PC-3 (cell line): ENCODE results near the gene SCN9A. TPM values are rescaled to one million over a fixed set of nuclear protein-coding genes. Genes with fewer than 3 reads are reported as not detected.
A peak's percentile ranks its signal among the peaks of the same experiment; 100 is the strongest.

Experiments
- ATAC-seq: fragments of 200-7000 bp; cut with Tn5 transposase; 2 replicates; pipeline ENCODE4 v1.9.1; 2020; ENCODE audit warnings: mild to moderate bottlenecking, moderate library complexity
- BruUV-seq: library from RNA; stranded (reverse); fragments of 400-500 nt; replicated peaks from 2 replicates; lab custom pipeline; 2021; lab: Mats Ljungman, UMichigan
- CTCF ChIA-PET: fragments of 300-600 bp; sonication (Branson Sonifier 250); formaldehyde crosslinking; loops from one replicate; lab custom pipeline; 2022; ENCODE audit warnings: antibody characterized with exemption; lab: Charles Lee
- POLR2A ChIA-PET: fragments of 300-600 bp; sonication (Branson Sonifier 250); formaldehyde crosslinking; loops from one replicate; lab custom pipeline; 2022; ENCODE audit warnings: antibody characterized with exemption; ENCODE audit not compliant: unreplicated experiment; lab: Charles Lee
- DNase-seq: peaks from one replicate; pipeline ENCODE4 v3.0.0-alpha.2; 2015
- H2AFZ ChIP-seq: fragments of 300-600 bp; sonication (generic); 2 replicates; pipeline ENCODE4 v1.6.0; 2016; ENCODE audit warnings: antibody characterized with exemption, low read length
- H3F3A ChIP-seq: fragments of 300-600 bp; sonication (generic); one replicate; pipeline ENCODE4 v1.6.0; 2017; ENCODE audit warnings: antibody characterized with exemption, low read length, control low read depth, mild to moderate bottlenecking; ENCODE audit not compliant: unreplicated experiment
- H3K27ac ChIP-seq: fragments of 300-600 bp; sonication (generic); 2 replicates; pipeline ENCODE4 v1.5.1; 2016; ENCODE audit warnings: mild to moderate bottlenecking, low read length
- H3K27me3 ChIP-seq: fragments of 300-600 bp; sonication (generic); 2 replicates; pipeline ENCODE4 v1.6.1; 2016; ENCODE audit warnings: low read length, mixed read lengths
- H3K36me3 ChIP-seq: fragments of 300-600 bp; sonication (generic); 2 replicates; pipeline ENCODE4 v1.6.1; 2016; ENCODE audit warnings: low read depth, mixed run types, low read length, mixed read lengths
- H3K4me1 ChIP-seq: fragments of 300-600 bp; sonication (generic); 2 replicates; pipeline ENCODE4 v1.5.1; 2016; ENCODE audit warnings: low read length; ENCODE audit not compliant: insufficient read depth
- H3K4me2 ChIP-seq: fragments of 300-600 bp; sonication (generic); 2 replicates; pipeline ENCODE4 v1.6.0; 2016; ENCODE audit warnings: low read length
- H3K4me3 ChIP-seq: fragments of 300-600 bp; sonication (generic); 2 replicates; pipeline ENCODE4 v1.5.1; 2016; ENCODE audit warnings: mild to moderate bottlenecking, low read length, mixed read lengths
- H3K79me2 ChIP-seq: fragments of 300-600 bp; sonication (generic); 2 replicates; pipeline ENCODE4 v1.6.1; 2017; ENCODE audit warnings: low read length, mixed read lengths
- H3K9ac ChIP-seq: fragments of 300-600 bp; sonication (generic); 2 replicates; pipeline ENCODE4 v1.6.0; 2016; ENCODE audit warnings: mild to moderate bottlenecking, low read length
- H3K9me2 ChIP-seq: fragments of 300-600 bp; sonication (generic); replicated peaks from 2 replicates; pipeline ENCODE4 v1.6.1; 2016; ENCODE audit warnings: mixed run types, low read length, mixed read lengths
- H3K9me3 ChIP-seq: fragments of 300-600 bp; sonication (generic); 2 replicates; pipeline ENCODE4 v1.6.1; 2016; ENCODE audit warnings: low read length, mixed read lengths
- H4K20me1 ChIP-seq: fragments of 300-600 bp; sonication (generic); 2 replicates; pipeline ENCODE4 v1.6.1; 2016; ENCODE audit warnings: low read length, mixed read lengths
- CTCF ChIP-seq: fragments of 300-600 bp; sonication (generic); conservative IDR thresholded peaks from 2 replicates; pipeline ENCODE4 v1.5.1; 2017; ENCODE audit warnings: antibody characterized with exemption, low read depth, mild to moderate bottlenecking, low read length
- EZH2 ChIP-seq: fragments of 300-600 bp; sonication (generic); IDR thresholded peaks from one replicate; pipeline ENCODE4 v1.6.1; 2017; ENCODE audit warnings: antibody characterized with exemption, mild to moderate bottlenecking, low read length; ENCODE audit not compliant: unreplicated experiment
- EZH2phosphoT487 ChIP-seq: fragments of 300-600 bp; sonication (generic); IDR thresholded peaks from 2 replicates; pipeline ENCODE4 v1.6.1; 2018; ENCODE audit warnings: mild to moderate bottlenecking, antibody characterized with exemption, low read length, borderline replicate concordance
- intact Hi-C: fragments of 100-400 bp; cut with micrococcal nuclease; formaldehyde crosslinking; loops from 2 replicates; pipeline ENCODE4 v1.9.0; 2023
- total RNA-seq: library from RNA; depleted of rRNA; stranded (reverse); fragments of >200 nt; gene quantifications from 2 replicates; pipeline ENCODE4 v1.2.3, GENCODE V29; 2014

Gene SCN9A
- total RNA-seq, 1 experiment from 2014 or later, result 7.0 TPM

GRCh38 chr2:166419616-166419934 lies 43.8 kb upstream of the SCN9A start:
- Histone ChIP-seq H3K9ac (no peak overlapping the region), H3K79me2 (no peaks in the 10 kb centered on the region), H3K4me2 (no peak overlapping the region), H3K27ac (no peak overlapping the region), H3K27me3 (0 out of 2 replicates have a peak, but pooled peaks cover under 1% of the 10 kb centered on the region), H4K20me1 (no peaks in the 10 kb centered on the region), H3K4me1 (no peaks in the 10 kb centered on the region), H3F3A (no peaks in the 10 kb centered on the region), H2AFZ (no peak overlapping the region), H3K9me3 (no peaks in the 10 kb centered on the region), H3K4me3 (no peak overlapping the region), H3K36me3 (no peaks in the 10 kb centered on the region), H3K9me2 (no peaks in the 10 kb centered on the region)
- DNase-seq (peak; percentile 80), ATAC-seq (peak; percentile 74)
- POLR2A ChIA-PET, result interaction anchor here (0.7 kb wide), 1 partner anchor 44 kb away, joined by 6 read pairs; the partner anchor contains the start of gene SCN9A
- intact Hi-C loops, result loop anchor here (1.0 to 2.0 kb wide), 6 partner anchors 35 to 466 kb away; partner anchors contain the start of gene TTC21B
- peak; percentile 88 for TF ChIP-seq CTCF
- TF ChIP-seq EZH2, result no peak
- TF ChIP-seq EZH2phosphoT487, result no peak
- BruUV-seq, result no TSS peak
- CTCF ChIA-PET, result interaction anchor here (0.6 to 1.2 kb wide), 6 partner anchors 39 to 466 kb away, joined by 3 to 7 read pairs (median 4); partner anchors contain the start of gene TTC21B

DNA sequence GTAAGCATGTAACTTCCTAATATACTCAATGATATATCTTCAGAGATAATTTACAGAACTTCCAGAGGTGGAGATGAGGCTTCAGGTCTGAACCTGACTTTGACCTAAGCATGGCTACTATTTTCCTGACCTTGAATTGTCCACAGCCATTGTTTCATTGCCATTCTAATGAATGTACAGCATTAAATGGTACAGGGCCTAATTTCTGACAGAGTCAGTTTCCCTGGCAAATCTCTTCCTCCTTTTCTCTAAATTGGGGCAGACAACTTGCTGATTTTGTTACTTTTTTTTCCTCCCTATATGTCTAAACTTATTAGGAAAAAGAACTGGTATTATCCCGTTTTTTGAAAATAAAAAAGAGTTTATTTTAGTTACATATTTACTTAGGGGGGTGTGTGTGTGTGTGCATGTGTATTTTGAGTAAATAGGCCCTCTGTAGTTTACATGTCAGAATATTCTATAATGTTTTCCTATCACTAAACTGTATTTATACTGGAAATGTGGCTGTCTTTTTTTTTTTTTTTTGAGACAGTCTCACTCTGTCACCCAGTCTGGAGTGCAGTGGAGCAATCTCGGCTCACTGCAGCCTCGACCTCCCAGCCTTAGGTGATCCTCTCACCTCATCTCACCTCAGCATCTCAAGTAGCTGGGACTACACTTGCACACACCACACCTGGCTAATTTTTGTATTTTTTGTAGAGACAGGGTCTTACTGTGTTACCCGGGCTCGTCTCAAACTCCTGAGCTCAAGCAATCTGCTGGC lies 43.3 kb upstream of the SCN9A start:
- ChIA-PET POLR2A (interaction anchor here (0.7 kb wide), 1 partner anchor 44 kb away, joined by 6 read pairs; the partner anchor contains the start of gene SCN9A), CTCF (interaction anchor here (0.6 to 1.2 kb wide), 6 partner anchors 38 to 466 kb away, joined by 3 to 7 read pairs (median 4); partner anchors contain the start of gene TTC21B)
- no peak overlapping the region for H2AFZ ChIP-seq
- no peak overlapping the region for H3K4me3 ChIP-seq
- no peaks in the 10 kb centered on the region for H3K9me3 ChIP-seq
- no peak overlapping the region for H3K4me2 ChIP-seq
- no peaks in the 10 kb centered on the region for H3K9me2 ChIP-seq
- no peaks in the 10 kb centered on the region for H3K36me3 ChIP-seq
- no peak for TF ChIP-seq EZH2phosphoT487
- no peak for TF ChIP-seq CTCF
- no peak for TF ChIP-seq EZH2
- ATAC-seq (peak; percentile 55), DNase-seq (no peak)
- no peak overlapping the region for H3K27ac ChIP-seq
- H3F3A ChIP-seq, result no peaks in the 10 kb centered on the region
- no peaks in the 10 kb centered on the region for H3K79me2 ChIP-seq
- H3K9ac ChIP-seq, result no peak overlapping the region
- no peaks in the 10 kb centered on the region for H3K4me1 ChIP-seq
- H3K27me3 ChIP-seq, result no peaks in the 10 kb centered on the region
- intact Hi-C loops, result loop anchor here (1.0 to 2.0 kb wide), 6 partner anchors 34 to 466 kb away; partner anchors contain the start of gene TTC21B
- H4K20me1 ChIP-seq, result no peaks in the 10 kb centered on the region
- no TSS peak for BruUV-seq
